ENCODE data around the gene LMO1.

DNA sequence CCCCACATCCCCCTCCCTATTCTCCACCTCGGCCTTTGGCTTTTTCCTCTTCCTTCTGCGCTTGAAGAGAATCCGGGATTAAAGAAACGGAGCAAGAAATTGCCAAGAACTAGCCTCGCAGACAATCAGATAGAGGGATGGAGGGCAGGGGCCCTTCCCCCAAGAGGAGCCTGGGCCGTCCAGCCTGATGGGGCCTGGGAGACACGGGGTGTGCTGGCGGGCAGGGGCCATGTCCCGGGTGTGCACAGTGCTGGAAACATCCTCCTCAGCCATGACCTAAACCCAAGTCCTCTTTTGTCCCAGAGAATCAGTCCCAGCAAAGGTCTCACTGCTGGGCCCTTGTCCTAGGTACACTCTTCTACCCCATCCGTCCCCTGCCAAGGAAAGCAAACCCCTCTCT is 47.7 kb upstream of the LMO1 start:
- TF ChIP-seq, protein P1, sequence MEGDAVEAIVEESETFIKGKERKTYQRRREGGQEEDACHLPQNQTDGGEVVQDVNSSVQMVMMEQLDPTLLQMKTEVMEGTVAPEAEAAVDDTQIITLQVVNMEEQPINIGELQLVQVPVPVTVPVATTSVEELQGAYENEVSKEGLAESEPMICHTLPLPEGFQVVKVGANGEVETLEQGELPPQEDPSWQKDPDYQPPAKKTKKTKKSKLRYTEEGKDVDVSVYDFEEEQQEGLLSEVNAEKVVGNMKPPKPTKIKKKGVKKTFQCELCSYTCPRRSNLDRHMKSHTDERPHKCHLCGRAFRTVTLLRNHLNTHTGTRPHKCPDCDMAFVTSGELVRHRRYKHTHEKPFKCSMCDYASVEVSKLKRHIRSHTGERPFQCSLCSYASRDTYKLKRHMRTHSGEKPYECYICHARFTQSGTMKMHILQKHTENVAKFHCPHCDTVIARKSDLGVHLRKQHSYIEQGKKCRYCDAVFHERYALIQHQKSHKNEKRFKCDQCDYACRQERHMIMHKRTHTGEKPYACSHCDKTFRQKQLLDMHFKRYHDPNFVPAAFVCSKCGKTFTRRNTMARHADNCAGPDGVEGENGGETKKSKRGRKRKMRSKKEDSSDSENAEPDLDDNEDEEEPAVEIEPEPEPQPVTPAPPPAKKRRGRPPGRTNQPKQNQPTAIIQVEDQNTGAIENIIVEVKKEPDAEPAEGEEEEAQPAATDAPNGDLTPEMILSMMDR (IDR thresholded peaks at IDR 0.05; ENCODE audit: insufficient read depth, low read length, poor library complexity, severe bottlenecking): no peak
- TF ChIP-seq EZH2phosphoT487 (conservative IDR thresholded peaks at IDR 0.05; ENCODE audit: low read length): no peak
